GM12878 (cell line): ENCODE measurements around the gene KHNYN. TPM values are rescaled to one million over a fixed set of nuclear protein-coding genes. Genes with fewer than 3 reads are reported as not detected.

ENCODE experiments used
- ATAC-seq: fragments of 200-7000 bp; cut with Tn5 transposase; 3 replicates; pipeline ENCODE4 v1.9.1; 2020; ENCODE audit warnings: mild to moderate bottlenecking, moderate library complexity
- BruUV-seq: library from RNA; stranded (reverse); fragments of 400-500 nt; replicated peaks from 2 replicates; lab custom pipeline; 2021; lab: Mats Ljungman, UMichigan
- CTCF ChIA-PET: fragments of 300-600 bp; sonication (Branson Sonifier 250); formaldehyde crosslinking; extraction: SDS; loops from one replicate; lab custom pipeline; 2021; ENCODE audit warnings: inconsistent platforms; lab: Yijun Ruan, JAX
- POLR2A ChIA-PET: fragments of 350-600 bp; formaldehyde crosslinking; extraction: SDS; loops from one replicate; lab custom pipeline; 2021; ENCODE audit warnings: inconsistent platforms; lab: Charles Lee
- RAD21 ChIA-PET: fragments of 300-600 bp; sonication (Branson Sonifier 250); formaldehyde crosslinking; loops from one replicate; lab custom pipeline; 2023; ENCODE audit warnings: antibody characterized with exemption; ENCODE audit not compliant: unreplicated experiment; lab: Charles Lee
- SMC1A ChIA-PET: fragments of 300-600 bp; sonication (Branson Sonifier 250); formaldehyde crosslinking; loops from one replicate; lab custom pipeline; 2023; ENCODE audit not compliant: unreplicated experiment, uncharacterized antibody; lab: Charles Lee
- DNase-seq: peaks from one replicate; pipeline ENCODE4 v3.0.0-alpha.2; 2011; ENCODE audit warnings: low read depth, low spot score
- FAIRE-seq: peaks from 3 replicates; lab custom pipeline; 2011; peaks lifted over from hg19 to GRCh38; lab: Jason Lieb, UNC
- H2AFZ ChIP-seq: 2 replicates; pipeline ENCODE4 v1.6.0; 2011; ENCODE audit warnings: low read depth, low read length, control low read depth; ENCODE audit not compliant: control insufficient read depth
- H3K27ac ChIP-seq: 2 replicates; pipeline ENCODE4 v1.5.1; 2011; ENCODE audit warnings: control low read depth; ENCODE audit not compliant: control insufficient read depth, insufficient read depth
- H3K27me3 ChIP-seq, 2 experiments: replicated peaks in 1 of 2; 2 replicates each; pipeline versions ENCODE4 v1.6.0 to v1.6.1; 2011; ENCODE audit warnings: low read length in 1 of 2; ENCODE audit not compliant: control insufficient read depth in 2 of 2, insufficient read depth in 2 of 2
- H3K36me3 ChIP-seq, 2 experiments: 2 replicates each; pipeline ENCODE4 v1.5.1; 2011; ENCODE audit warnings: low read length in 1 of 2; ENCODE audit not compliant: control insufficient read depth in 2 of 2, insufficient read depth in 2 of 2
- H3K4me1 ChIP-seq: 2 replicates; pipeline ENCODE4 v1.6.1; 2011; ENCODE audit warnings: mild to moderate bottlenecking, low read length, moderate library complexity, mixed read lengths; ENCODE audit not compliant: control insufficient read depth, insufficient read depth
- H3K4me2 ChIP-seq: 2 replicates; pipeline ENCODE4 v1.6.0; 2011; ENCODE audit warnings: control low read depth; ENCODE audit not compliant: control insufficient read depth, insufficient read depth
- H3K4me3 ChIP-seq: fragments of 200-600 bp; sonication (generic); 2 replicates; pipeline ENCODE4 v1.5.1; 2016
- H3K79me2 ChIP-seq: 2 replicates; pipeline ENCODE4 v1.6.0; 2011; ENCODE audit warnings: low read length; ENCODE audit not compliant: control insufficient read depth, insufficient read depth
- H3K9ac ChIP-seq: 2 replicates; pipeline ENCODE4 v1.8.0; 2011; ENCODE audit warnings: low read length, control low read depth, mixed read lengths; ENCODE audit not compliant: control insufficient read depth, insufficient read depth
- H3K9me3 ChIP-seq: replicated peaks from 3 replicates; pipeline ENCODE4 v1.5.1; 2011; ENCODE audit warnings: mild to moderate bottlenecking, low read length; ENCODE audit not compliant: control insufficient read depth, insufficient read depth
- H4K20me1 ChIP-seq: 2 replicates; pipeline ENCODE4 v1.6.0; 2011; ENCODE audit not compliant: control insufficient read depth, insufficient read depth
- ATF7 ChIP-seq: fragments of 450-650 bp; IDR thresholded peaks from 2 replicates; pipeline ENCODE4 v1.6.1; 2016; ENCODE audit warnings: low read depth, mild to moderate bottlenecking
- BACH1 ChIP-seq: fragments of 450-650 bp; IDR thresholded peaks from 2 replicates; pipeline ENCODE4 v1.6.1; 2017; ENCODE audit warnings: mild to moderate bottlenecking, borderline replicate concordance
- BRCA1 ChIP-seq: IDR thresholded peaks from 2 replicates; pipeline ENCODE4 v1.6.1; 2011; ENCODE audit warnings: low read depth, low read length, improper control_type of control experiment
- CBX5 ChIP-seq: sonication (generic); IDR thresholded peaks from 2 replicates; pipeline ENCODE4 v1.6.1; 2016; ENCODE audit warnings: low read depth, moderate library complexity, mild to moderate bottlenecking, inconsistent platforms
- FOXK2 ChIP-seq: fragments of 450-650 bp; IDR thresholded peaks from 2 replicates; pipeline ENCODE4 v1.6.1; 2017; ENCODE audit warnings: mild to moderate bottlenecking, moderate library complexity
- IKZF2 ChIP-seq, 2 experiments: fragments of 450-650 bp; IDR thresholded peaks; 2 replicates each; pipeline ENCODE4 v1.6.1; 2017; ENCODE audit warnings: mild to moderate bottlenecking in 2 of 2, moderate library complexity in 2 of 2
- MXI1 ChIP-seq: fragments of 150-350 bp; IDR thresholded peaks from 2 replicates; pipeline ENCODE4 v1.6.1; 2011; ENCODE audit warnings: low read depth, mild to moderate bottlenecking, inconsistent platforms, low read length, improper control_type of control experiment
- NFYA ChIP-seq: IDR thresholded peaks from 2 replicates; pipeline ENCODE4 v1.6.1; 2011; ENCODE audit warnings: low read depth, mild to moderate bottlenecking, low read length, improper control_type of control experiment, borderline replicate concordance
- NR2C2 ChIP-seq: IDR thresholded peaks from 2 replicates; pipeline ENCODE4 v1.6.1; 2011; ENCODE audit warnings: borderline replicate concordance, low read depth; ENCODE audit not compliant: control insufficient read depth, insufficient read length
- RCOR1 ChIP-seq: conservative IDR thresholded peaks from 2 replicates; pipeline ENCODE4 v1.6.1; 2012; ENCODE audit warnings: low read depth, low read length, improper control_type of control experiment
- RELA ChIP-seq: fragments of 450-650 bp; IDR thresholded peaks from 2 replicates; pipeline ENCODE4 v1.8.0; 2014; ENCODE audit warnings: borderline replicate concordance; ENCODE audit not compliant: partially characterized antibody
- SMAD5 ChIP-seq: IDR thresholded peaks from 2 replicates; pipeline ENCODE4 v1.6.1; 2016; ENCODE audit warnings: antibody characterized with exemption, low read depth
- SRF ChIP-seq, 2 experiments: IDR thresholded peaks; 2 replicates each; pipeline ENCODE4 v1.6.1; 2011; ENCODE audit warnings: low read depth in 2 of 2, low read length in 2 of 2, mild to moderate bottlenecking in 1 of 2, moderate library complexity in 1 of 2
- TCF7 ChIP-seq: IDR thresholded peaks from 2 replicates; pipeline ENCODE4 v1.6.1; 2014; ENCODE audit warnings: antibody characterized with exemption, borderline replicate concordance
- WRNIP1 ChIP-seq: IDR thresholded peaks from 2 replicates; pipeline ENCODE4 v1.6.1; 2011; ENCODE audit warnings: low read depth, low read length, improper control_type of control experiment, borderline replicate concordance
- ZNF24 ChIP-seq: fragments of 450-650 bp; IDR thresholded peaks from 2 replicates; pipeline ENCODE4 v1.6.1; 2017; ENCODE audit warnings: antibody characterized with exemption, mild to moderate bottlenecking
- WGBS: methylation state at CpG from one replicate; pipeline ENCODE4 v1.1.6; 2016; ENCODE audit warnings: low lambda C conversion rate; ENCODE audit not compliant: insufficient replicate concordance, insufficient coverage; ENCODE audit errors: missing lambda C conversion rate; 5-methylcytosine and 5-hydroxymethylcytosine counted together
- in situ Hi-C: fragments of 300-500 bp; cut with MboI; formaldehyde crosslinking; loops from 9 replicates; pipeline ENCODE4 v1.14.3; 2018; ENCODE audit warnings: mixed read lengths
- intact Hi-C: fragments of 100-400 bp; cut with micrococcal nuclease; formaldehyde crosslinking; loops from one replicate; pipeline ENCODE4 v1.14.2; 2022; ENCODE audit not compliant: unreplicated experiment
- polyA plus RNA-seq, 11 experiments: library from polyadenylated mRNA; depleted of rRNA in 4 of 11; unstranded in 6 of 11; stranded (reverse) in 5 of 11; fragments of >200 nt; fragmentation: Nextera tagmentation in 4 of 11; fragmentation: Illumina TruSeq in 1 of 11; extraction: Ambion mirVana in 4 of 11; extraction: Trizol in 1 of 11; gene quantifications; 1 replicate in 1 of 11; 2 replicates in 10 of 11; pipeline versions ENCODE4 v1.2.1 to v1.2.3, GENCODE V29; 2011 to 2016; ENCODE audit warnings: inconsistent platforms in 2 of 11, missing spikeins in 2 of 11, low read depth in 1 of 11
- total RNA-seq, 4 experiments: library from RNA; depleted of rRNA in 3 of 4; stranded (reverse); fragments of >200 nt in 3 of 4; fragmentation: Illumina TruSeq in 1 of 4; extraction: Trizol in 1 of 4; gene quantifications; 2 replicates each; pipeline versions ENCODE4 v1.2.1 to v1.2.3, GENCODE V29; 2013 to 2021
- TF ChIP-seq, protein P1 (sequence below): IDR thresholded peaks from 2 replicates; pipeline ENCODE4 v1.6.1; 2011; ENCODE audit warnings: borderline replicate concordance, low read depth, mild to moderate bottlenecking, moderate library complexity, mixed read lengths, low read length; ENCODE audit not compliant: insufficient read depth; ENCODE audit errors: extremely low read length
- TF ChIP-seq, protein P2 (sequence below): fragments of 450-650 bp; IDR thresholded peaks from 2 replicates; pipeline ENCODE4 v1.6.1; 2014; ENCODE audit warnings: mild to moderate bottlenecking
- TF ChIP-seq, protein P3 (sequence below): fragments of 450-650 bp; IDR thresholded peaks from 2 replicates; pipeline ENCODE4 v1.6.1; 2016; ENCODE audit warnings: mild to moderate bottlenecking, moderate library complexity, borderline replicate concordance

KHNYN gene
- total and polyA plus RNA-seq, 10 of the 15 experiments (the other 5 are each of a cell fraction or from before 2014, with no cell fraction given): 1.4 to 34.7 (median 21.5) TPM

DNA sequence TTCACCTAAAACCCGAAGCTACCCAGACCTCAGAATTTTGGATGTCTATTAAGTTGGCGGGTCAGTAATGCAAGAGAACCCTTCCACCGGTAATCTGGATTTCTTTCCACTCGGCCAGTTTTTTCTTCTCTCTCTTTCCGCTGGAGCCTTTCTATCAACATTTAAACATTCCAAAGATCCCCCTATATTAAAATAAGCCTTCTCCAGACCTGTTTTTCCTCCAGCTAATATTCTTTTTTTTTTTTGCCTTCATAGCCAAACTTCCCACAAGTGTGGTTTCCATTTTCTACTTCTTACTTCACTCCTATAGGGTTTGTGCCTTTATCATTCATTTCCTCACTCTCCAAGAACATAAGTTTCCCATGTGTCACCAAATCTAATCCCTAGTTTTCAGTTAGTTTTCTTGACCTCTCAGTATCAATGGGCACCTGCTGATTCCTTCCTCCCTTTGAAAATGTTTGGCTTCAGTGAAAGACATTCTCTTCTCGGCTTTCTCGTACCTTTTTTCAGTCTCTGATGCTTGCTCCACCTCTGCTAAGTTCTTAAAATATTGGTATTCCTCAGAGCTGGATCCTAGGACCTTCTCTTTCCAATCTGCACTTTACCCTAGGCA, 13.4 kb downstream of the KHNYN start:
- RAD21 ChIA-PET: interaction anchor here (3.6 kb wide), 1 partner anchor 12 kb away, joined by 36 read pairs; the partner anchor contains the start of gene KHNYN
- peak overlapping the region; percentile 93 for H3K4me3 ChIP-seq
- H2AFZ ChIP-seq: peak overlapping the region; percentile 65
- H3K9ac ChIP-seq: peak overlapping the region; percentile 81
- DNase-seq (no peak), FAIRE-seq (no peak), ATAC-seq (no peak)
- no peaks in the 10 kb centered on the region for H3K9me3 ChIP-seq
- H3K27me3 ChIP-seq: no peaks in the 10 kb centered on the region
- CTCF ChIA-PET: interaction anchor here (0.8 to 11.4 kb wide), 3 partner anchors 12 to 135 kb away, joined by 4 to 220 read pairs (median 46); partner anchors contain the start of genes ADCY4, CIDEB, KHNYN and RIPK3
- H3K36me3 ChIP-seq: peaks cover 6 to 11% of the 10 kb centered on the region in 2 experiments
- H3K27ac ChIP-seq: peak overlapping the region; percentile 96
- H4K20me1 ChIP-seq: no peaks in the 10 kb centered on the region
- TSS peak; percentile 91 for BruUV-seq
- WGBS: 5% methylated on average over 7 of the region's 7 CpGs
- H3K4me1 ChIP-seq: peaks cover 4% of the 10 kb centered on the region
- peaks cover 19% of the 10 kb centered on the region for H3K79me2 ChIP-seq
- SMC1A ChIA-PET: no interaction called here
- in situ Hi-C loops: no loop called here
- POLR2A ChIA-PET: interaction anchor here (0.6 to 4.5 kb wide), 3 partner anchors 12 to 269 kb away, joined by 3 to 38 read pairs (median 5); partner anchors contain the start of genes CBLN3 and KHNYN
- intact Hi-C loops: no loop called here
- H3K4me2 ChIP-seq: peak overlapping the region; percentile 88
- TF ChIP-seq CBX5: no peak
- TF ChIP-seq NR2C2: no peak
- TF ChIP-seq FOXK2: no peak
- TF ChIP-seq, protein P1, sequence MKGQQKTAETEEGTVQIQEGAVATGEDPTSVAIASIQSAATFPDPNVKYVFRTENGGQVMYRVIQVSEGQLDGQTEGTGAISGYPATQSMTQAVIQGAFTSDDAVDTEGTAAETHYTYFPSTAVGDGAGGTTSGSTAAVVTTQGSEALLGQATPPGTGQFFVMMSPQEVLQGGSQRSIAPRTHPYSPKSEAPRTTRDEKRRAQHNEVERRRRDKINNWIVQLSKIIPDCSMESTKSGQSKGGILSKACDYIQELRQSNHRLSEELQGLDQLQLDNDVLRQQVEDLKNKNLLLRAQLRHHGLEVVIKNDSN: no peak
- TF ChIP-seq RCOR1: no peak
- TF ChIP-seq NFYA: no peak
- TF ChIP-seq BRCA1: no peak
- no peak for TF ChIP-seq ZNF24
- TF ChIP-seq, protein P2, sequence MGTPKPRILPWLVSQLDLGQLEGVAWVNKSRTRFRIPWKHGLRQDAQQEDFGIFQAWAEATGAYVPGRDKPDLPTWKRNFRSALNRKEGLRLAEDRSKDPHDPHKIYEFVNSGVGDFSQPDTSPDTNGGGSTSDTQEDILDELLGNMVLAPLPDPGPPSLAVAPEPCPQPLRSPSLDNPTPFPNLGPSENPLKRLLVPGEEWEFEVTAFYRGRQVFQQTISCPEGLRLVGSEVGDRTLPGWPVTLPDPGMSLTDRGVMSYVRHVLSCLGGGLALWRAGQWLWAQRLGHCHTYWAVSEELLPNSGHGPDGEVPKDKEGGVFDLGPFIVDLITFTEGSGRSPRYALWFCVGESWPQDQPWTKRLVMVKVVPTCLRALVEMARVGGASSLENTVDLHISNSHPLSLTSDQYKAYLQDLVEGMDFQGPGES: no peak
- no peak for TF ChIP-seq WRNIP1
- no peak for TF ChIP-seq IKZF2 (IDR thresholded peaks at IDR 0.05)
- no peak for TF ChIP-seq ATF7
- TF ChIP-seq, protein P3, sequence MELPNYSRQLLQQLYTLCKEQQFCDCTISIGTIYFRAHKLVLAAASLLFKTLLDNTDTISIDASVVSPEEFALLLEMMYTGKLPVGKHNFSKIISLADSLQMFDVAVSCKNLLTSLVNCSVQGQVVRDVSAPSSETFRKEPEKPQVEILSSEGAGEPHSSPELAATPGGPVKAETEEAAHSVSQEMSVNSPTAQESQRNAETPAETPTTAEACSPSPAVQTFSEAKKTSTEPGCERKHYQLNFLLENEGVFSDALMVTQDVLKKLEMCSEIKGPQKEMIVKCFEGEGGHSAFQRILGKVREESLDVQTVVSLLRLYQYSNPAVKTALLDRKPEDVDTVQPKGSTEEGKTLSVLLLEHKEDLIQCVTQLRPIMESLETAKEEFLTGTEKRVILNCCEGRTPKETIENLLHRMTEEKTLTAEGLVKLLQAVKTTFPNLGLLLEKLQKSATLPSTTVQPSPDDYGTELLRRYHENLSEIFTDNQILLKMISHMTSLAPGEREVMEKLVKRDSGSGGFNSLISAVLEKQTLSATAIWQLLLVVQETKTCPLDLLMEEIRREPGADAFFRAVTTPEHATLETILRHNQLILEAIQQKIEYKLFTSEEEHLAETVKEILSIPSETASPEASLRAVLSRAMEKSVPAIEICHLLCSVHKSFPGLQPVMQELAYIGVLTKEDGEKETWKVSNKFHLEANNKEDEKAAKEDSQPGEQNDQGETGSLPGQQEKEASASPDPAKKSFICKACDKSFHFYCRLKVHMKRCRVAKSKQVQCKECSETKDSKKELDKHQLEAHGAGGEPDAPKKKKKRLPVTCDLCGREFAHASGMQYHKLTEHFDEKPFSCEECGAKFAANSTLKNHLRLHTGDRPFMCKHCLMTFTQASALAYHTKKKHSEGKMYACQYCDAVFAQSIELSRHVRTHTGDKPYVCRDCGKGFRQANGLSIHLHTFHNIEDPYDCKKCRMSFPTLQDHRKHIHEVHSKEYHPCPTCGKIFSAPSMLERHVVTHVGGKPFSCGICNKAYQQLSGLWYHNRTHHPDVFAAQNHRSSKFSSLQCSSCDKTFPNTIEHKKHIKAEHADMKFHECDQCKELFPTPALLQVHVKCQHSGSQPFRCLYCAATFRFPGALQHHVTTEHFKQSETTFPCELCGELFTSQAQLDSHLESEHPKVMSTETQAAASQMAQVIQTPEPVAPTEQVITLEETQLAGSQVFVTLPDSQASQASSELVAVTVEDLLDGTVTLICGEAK: no peak
- TF ChIP-seq SMAD5: no peak
- no peak for TF ChIP-seq MXI1
- TF ChIP-seq TCF7: 0 out of 2 replicates have a peak, but pooled peaks have one; percentile 36
- TF ChIP-seq RELA: no peak
- no peak for TF ChIP-seq BACH1
- TF ChIP-seq SRF (IDR thresholded peaks at IDR 0.05; ENCODE audit: low read depth in 2 of 2, low read length in 2 of 2): no peak
